H9 (cell line): Measurements from ENCODE around the gene VPREB1. TPM values are rescaled to one million over a fixed set of nuclear protein-coding genes. Genes with fewer than 3 reads are reported as not detected.

ENCODE experiments used
- DNase-seq: peaks from one replicate; pipeline ENCODE4 v3.0.0-alpha.2; 2017
- H2AFZ ChIP-seq: one replicate; pipeline ENCODE4 v1.6.1; 2013; ENCODE audit warnings: mild to moderate bottlenecking, low read length, control low read depth, moderate library complexity
- H2AK5ac ChIP-seq: 2 replicates; pipeline ENCODE4 v1.6.1; 2013; ENCODE audit warnings: low read length, control low read depth, mixed read lengths; ENCODE audit not compliant: insufficient read length
- H2BK120ac ChIP-seq: one replicate; pipeline ENCODE4 v1.6.1; 2013; ENCODE audit warnings: low read depth, mild to moderate bottlenecking, low read length, control low read depth, inconsistent platforms; ENCODE audit not compliant: poor library complexity, severe bottlenecking
- H2BK12ac ChIP-seq: 2 replicates; pipeline ENCODE4 v1.6.1; 2013; ENCODE audit warnings: low read length, control low read depth, mixed read lengths, low read depth; ENCODE audit not compliant: insufficient read length
- H2BK15ac ChIP-seq: 2 replicates; pipeline ENCODE4 v1.6.1; 2013; ENCODE audit warnings: low read depth, low read length, control low read depth
- H2BK20ac ChIP-seq: one replicate; pipeline ENCODE4 v1.6.1; 2013; ENCODE audit warnings: low read depth, mild to moderate bottlenecking, low read length, control low read depth, inconsistent platforms; ENCODE audit not compliant: poor library complexity, severe bottlenecking
- H2BK5ac ChIP-seq: 2 replicates; pipeline ENCODE4 v1.6.1; 2013; ENCODE audit warnings: low read length, control low read depth, mixed read lengths; ENCODE audit not compliant: insufficient read length
- H3K14ac ChIP-seq: 2 replicates; pipeline ENCODE4 v1.6.1; 2013; ENCODE audit warnings: low read length, control low read depth; ENCODE audit not compliant: insufficient read depth
- H3K18ac ChIP-seq: 2 replicates; pipeline ENCODE4 v1.6.1; 2013; ENCODE audit warnings: low read depth, mild to moderate bottlenecking, mixed read lengths, low read length, control low read depth; ENCODE audit not compliant: insufficient read length
- H3K23ac ChIP-seq: 2 replicates; pipeline ENCODE4 v1.6.1; 2013; ENCODE audit warnings: low read length, control low read depth, mixed read lengths, low read depth; ENCODE audit not compliant: insufficient read length
- H3K23me2 ChIP-seq: 2 replicates; pipeline ENCODE4 v1.6.1; 2013; ENCODE audit warnings: low read depth, mild to moderate bottlenecking, mixed read lengths, low read length, control low read depth; ENCODE audit not compliant: insufficient read length, poor library complexity, severe bottlenecking
- H3K27ac ChIP-seq: 2 replicates; pipeline ENCODE4 v1.5.1; 2013; ENCODE audit warnings: low read length, control low read depth, mixed read lengths, low read depth; ENCODE audit not compliant: insufficient read length
- H3K27me3 ChIP-seq: 2 replicates; pipeline ENCODE4 v1.6.1; 2013; ENCODE audit warnings: low read length, control low read depth, inconsistent platforms; ENCODE audit not compliant: insufficient read depth
- H3K4ac ChIP-seq: 2 replicates; pipeline ENCODE4 v1.6.1; 2013; ENCODE audit warnings: low read depth, mild to moderate bottlenecking, control low read depth, inconsistent platforms, low read length, moderate library complexity
- H3K4me1 ChIP-seq: 2 replicates; pipeline ENCODE4 v1.6.1; 2013; ENCODE audit warnings: low read length, control low read depth, inconsistent platforms; ENCODE audit not compliant: insufficient read depth
- H3K4me2 ChIP-seq: 2 replicates; pipeline ENCODE4 v1.6.1; 2013; ENCODE audit warnings: low read length, control low read depth, mixed read lengths; ENCODE audit not compliant: insufficient read length, insufficient read depth
- H3K56ac ChIP-seq: 2 replicates; pipeline ENCODE4 v1.6.1; 2013; ENCODE audit warnings: low read depth, mild to moderate bottlenecking, mixed read lengths, low read length, control low read depth; ENCODE audit not compliant: insufficient read length
- H3K79me1 ChIP-seq: 2 replicates; pipeline ENCODE4 v1.6.1; 2013; ENCODE audit warnings: low read depth, mild to moderate bottlenecking, moderate library complexity, low read length, control low read depth, inconsistent platforms; ENCODE audit not compliant: insufficient read depth, poor library complexity, severe bottlenecking
- H3K79me2 ChIP-seq: 2 replicates; pipeline ENCODE4 v1.6.1; 2013; ENCODE audit warnings: low read length, control low read depth, inconsistent platforms; ENCODE audit not compliant: insufficient read depth
- H3K9ac ChIP-seq: 2 replicates; pipeline ENCODE4 v1.6.1; 2013; ENCODE audit warnings: low read length, control low read depth, mixed read lengths; ENCODE audit not compliant: insufficient read length; ENCODE audit errors: extremely low read depth
- H3K9me3 ChIP-seq: one replicate; pipeline ENCODE4 v1.6.1; 2013; ENCODE audit warnings: low read depth, low read length, inconsistent platforms; ENCODE audit not compliant: control insufficient read depth
- H3T11ph ChIP-seq: one replicate; pipeline ENCODE4 v1.6.1; 2013; ENCODE audit warnings: mild to moderate bottlenecking, low read length, control low read depth, inconsistent platforms
- H4K20me1 ChIP-seq: one replicate; pipeline ENCODE4 v1.6.1; 2013; ENCODE audit not compliant: control insufficient read depth, insufficient read length, insufficient read depth
- H4K5ac ChIP-seq: 2 replicates; pipeline ENCODE4 v1.6.1; 2013; ENCODE audit warnings: low read depth, mild to moderate bottlenecking, mixed read lengths, low read length, control low read depth; ENCODE audit not compliant: insufficient read length
- H4K8ac ChIP-seq: replicated peaks from 2 replicates; pipeline ENCODE4 v1.6.1; 2013; ENCODE audit warnings: low read length, control low read depth, mixed read lengths, low read depth; ENCODE audit not compliant: insufficient read length
- H4K91ac ChIP-seq: 2 replicates; pipeline ENCODE4 v1.6.1; 2013; ENCODE audit warnings: low read depth, mild to moderate bottlenecking, moderate library complexity, mixed read lengths, low read length, control low read depth; ENCODE audit not compliant: insufficient read length
- H3K27ac Mint-ChIP-seq, 3 experiments: 2 replicates in 2 of 3; 3 replicates in 1 of 3; pipeline ENCODE4 v1.8.0; 2020 to 2021; ENCODE audit warnings: mixed read lengths in 3 of 3, mild to moderate bottlenecking in 1 of 3, moderate library complexity in 1 of 3
- H3K27me3 Mint-ChIP-seq: 2 replicates; pipeline ENCODE4 v1.8.0; 2021; ENCODE audit warnings: low read depth, mild to moderate bottlenecking, moderate library complexity, mixed read lengths
- H3K36me3 Mint-ChIP-seq, 3 experiments: 2 replicates in 2 of 3; 3 replicates in 1 of 3; pipeline ENCODE4 v1.8.0; 2020 to 2021; ENCODE audit warnings: low read depth in 3 of 3, mixed read lengths in 3 of 3; ENCODE audit not compliant: insufficient read depth in 1 of 3
- H3K4me1 Mint-ChIP-seq, 2 experiments: 2 replicates each; pipeline ENCODE4 v1.8.0; 2020; ENCODE audit warnings: mixed read lengths in 2 of 2
- H3K4me3 Mint-ChIP-seq, 2 experiments: 2 replicates in 1 of 2; 3 replicates in 1 of 2; pipeline ENCODE4 v1.8.0; 2020 to 2021; ENCODE audit warnings: mild to moderate bottlenecking in 2 of 2, mixed read lengths in 2 of 2, moderate library complexity in 1 of 2
- H3K9me3 Mint-ChIP-seq, 2 experiments: 2 replicates in 1 of 2; 3 replicates in 1 of 2; pipeline ENCODE4 v1.8.0; 2020; ENCODE audit warnings: mild to moderate bottlenecking in 2 of 2, mixed read lengths in 2 of 2, moderate library complexity in 1 of 2
- WGBS: extraction: QIAGEN DNeasy Blood & Tissue Kit; methylation state at CpG from one replicate; pipeline ENCODE4 v1.1.7; 2013; ENCODE audit warnings: missing lambda C conversion rate, low lambda C conversion rate, mixed read lengths; ENCODE audit not compliant: insufficient read length; ENCODE audit errors: extremely low coverage; 5-methylcytosine and 5-hydroxymethylcytosine counted together
- total RNA-seq: library from RNA; stranded (reverse); gene quantifications from 2 replicates; pipeline ENCODE4 v1.2.1, GENCODE V29; 2021
- TF ChIP-seq, protein P1 (sequence below): fragments of 200-600 bp; sonication (generic); conservative IDR thresholded peaks from 3 replicates; pipeline ENCODE4 v1.8.0; 2021; ENCODE audit warnings: antibody characterized with exemption, mild to moderate bottlenecking

Gene VPREB1
- total RNA-seq, 1 experiment from 2014 or later: not detected

DNA sequence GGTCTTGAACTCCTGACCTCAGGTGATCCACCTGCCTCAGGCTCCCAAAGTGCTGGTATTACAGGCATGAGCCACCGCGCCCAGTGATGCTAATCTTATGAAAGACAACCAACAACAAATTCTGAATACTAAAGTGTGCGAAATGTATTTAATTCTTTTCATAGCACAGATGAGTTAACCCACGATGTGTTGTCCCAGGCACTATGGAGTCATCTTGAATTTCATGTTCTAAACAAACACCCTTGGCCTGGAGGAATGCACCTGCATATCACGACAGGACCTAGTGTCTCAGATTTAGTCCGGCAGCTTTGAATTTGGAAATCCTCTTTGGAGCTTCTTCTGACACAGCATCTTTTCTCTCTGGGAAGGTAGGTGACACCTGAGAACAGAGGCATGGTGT lies 16.2 kb upstream of the VPREB1 start:
- H2BK20ac ChIP-seq: no peak overlapping the region
- no CpG with 5 or more reads among the region's 6 CpGs for WGBS

More for the DNA sequence above, 16.2 kb upstream of the VPREB1 start:
- H3K36me3 Mint-ChIP-seq: no peaks in the 10 kb centered on the region
- Histone ChIP-seq H2BK120ac (no peak overlapping the region), H3K23me2 (no peaks in the 10 kb centered on the region), H4K20me1 (no peaks in the 10 kb centered on the region), H3K27ac (no peak overlapping the region), H2AFZ (no peak overlapping the region), H2AK5ac (no peak overlapping the region), H3K18ac (no peak overlapping the region), H3K56ac (no peak overlapping the region), H2BK12ac (no peak overlapping the region), H3K79me2 (no peaks in the 10 kb centered on the region), H3K4ac (no peak overlapping the region), H3K79me1 (no peaks in the 10 kb centered on the region), H3T11ph (no peak overlapping the region), H3K23ac (no peak overlapping the region), H3K27me3 (peaks cover 82% of the 10 kb centered on the region), H4K8ac (no peak overlapping the region), H3K4me2 (no peak overlapping the region), H3K4me1 (no peaks in the 10 kb centered on the region), H3K9me3 (no peaks in the 10 kb centered on the region), H2BK5ac (no peak overlapping the region), H4K91ac (no peak overlapping the region), H3K9ac (no peak overlapping the region), H2BK15ac (no peak overlapping the region), H4K5ac (no peak overlapping the region), H3K14ac (no peak overlapping the region)
- no peak overlapping the region for H3K27ac Mint-ChIP-seq
- H3K4me3 Mint-ChIP-seq: no peak overlapping the region
- TF ChIP-seq, protein P1, sequence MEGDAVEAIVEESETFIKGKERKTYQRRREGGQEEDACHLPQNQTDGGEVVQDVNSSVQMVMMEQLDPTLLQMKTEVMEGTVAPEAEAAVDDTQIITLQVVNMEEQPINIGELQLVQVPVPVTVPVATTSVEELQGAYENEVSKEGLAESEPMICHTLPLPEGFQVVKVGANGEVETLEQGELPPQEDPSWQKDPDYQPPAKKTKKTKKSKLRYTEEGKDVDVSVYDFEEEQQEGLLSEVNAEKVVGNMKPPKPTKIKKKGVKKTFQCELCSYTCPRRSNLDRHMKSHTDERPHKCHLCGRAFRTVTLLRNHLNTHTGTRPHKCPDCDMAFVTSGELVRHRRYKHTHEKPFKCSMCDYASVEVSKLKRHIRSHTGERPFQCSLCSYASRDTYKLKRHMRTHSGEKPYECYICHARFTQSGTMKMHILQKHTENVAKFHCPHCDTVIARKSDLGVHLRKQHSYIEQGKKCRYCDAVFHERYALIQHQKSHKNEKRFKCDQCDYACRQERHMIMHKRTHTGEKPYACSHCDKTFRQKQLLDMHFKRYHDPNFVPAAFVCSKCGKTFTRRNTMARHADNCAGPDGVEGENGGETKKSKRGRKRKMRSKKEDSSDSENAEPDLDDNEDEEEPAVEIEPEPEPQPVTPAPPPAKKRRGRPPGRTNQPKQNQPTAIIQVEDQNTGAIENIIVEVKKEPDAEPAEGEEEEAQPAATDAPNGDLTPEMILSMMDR: no peak
- no peaks in the 10 kb centered on the region for H3K4me1 Mint-ChIP-seq
- H3K27me3 Mint-ChIP-seq: peaks cover 98% of the 10 kb centered on the region
- no peak for DNase-seq
- H3K9me3 Mint-ChIP-seq: no peaks in the 10 kb centered on the region; a peak in 1 of 5 replicates
